ENCODE measurements around the gene PPP1R1C.

PPP1R1C gene

DNA sequence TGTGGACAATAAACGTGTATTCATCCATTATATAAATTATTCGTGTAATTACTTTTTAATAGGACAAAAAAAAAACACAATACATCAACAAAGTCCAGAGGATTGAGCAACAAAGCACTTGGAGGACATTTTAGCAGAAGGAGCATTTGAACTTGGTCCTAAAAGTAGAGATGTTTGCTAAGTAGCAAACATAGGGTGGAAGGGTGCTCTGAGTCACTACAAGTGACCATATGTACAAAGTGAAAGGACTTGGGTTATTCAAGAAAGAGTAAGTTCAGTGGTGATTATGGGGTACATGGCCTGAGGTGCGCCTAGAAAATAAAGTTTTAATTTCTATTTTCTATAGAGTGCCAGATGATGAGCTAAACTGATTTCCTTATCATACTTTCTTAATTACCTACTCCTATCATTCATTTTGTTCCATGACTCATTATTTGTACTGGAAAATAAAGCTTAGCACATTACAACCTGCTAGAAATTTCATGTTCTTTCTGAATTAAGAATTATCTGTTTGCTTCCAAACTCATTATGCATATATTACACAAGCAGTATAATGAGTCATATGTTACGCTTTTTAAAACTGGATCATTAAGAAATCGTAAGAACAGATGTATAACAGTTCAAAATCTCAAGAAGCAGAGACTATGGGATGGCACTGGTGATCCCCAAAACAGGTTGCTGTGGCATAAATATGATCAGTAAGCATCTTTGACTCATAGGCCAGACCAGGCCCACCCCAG is 13.1 kb upstream of the PPP1R1C start:
- TF ChIP-seq, protein P1, sequence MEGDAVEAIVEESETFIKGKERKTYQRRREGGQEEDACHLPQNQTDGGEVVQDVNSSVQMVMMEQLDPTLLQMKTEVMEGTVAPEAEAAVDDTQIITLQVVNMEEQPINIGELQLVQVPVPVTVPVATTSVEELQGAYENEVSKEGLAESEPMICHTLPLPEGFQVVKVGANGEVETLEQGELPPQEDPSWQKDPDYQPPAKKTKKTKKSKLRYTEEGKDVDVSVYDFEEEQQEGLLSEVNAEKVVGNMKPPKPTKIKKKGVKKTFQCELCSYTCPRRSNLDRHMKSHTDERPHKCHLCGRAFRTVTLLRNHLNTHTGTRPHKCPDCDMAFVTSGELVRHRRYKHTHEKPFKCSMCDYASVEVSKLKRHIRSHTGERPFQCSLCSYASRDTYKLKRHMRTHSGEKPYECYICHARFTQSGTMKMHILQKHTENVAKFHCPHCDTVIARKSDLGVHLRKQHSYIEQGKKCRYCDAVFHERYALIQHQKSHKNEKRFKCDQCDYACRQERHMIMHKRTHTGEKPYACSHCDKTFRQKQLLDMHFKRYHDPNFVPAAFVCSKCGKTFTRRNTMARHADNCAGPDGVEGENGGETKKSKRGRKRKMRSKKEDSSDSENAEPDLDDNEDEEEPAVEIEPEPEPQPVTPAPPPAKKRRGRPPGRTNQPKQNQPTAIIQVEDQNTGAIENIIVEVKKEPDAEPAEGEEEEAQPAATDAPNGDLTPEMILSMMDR (IDR thresholded peaks at IDR 0.05; ENCODE audit: low read depth, low read length) = no peak
- no peak for DNase-seq (ENCODE audit: extremely low read depth, low read depth)

DNA sequence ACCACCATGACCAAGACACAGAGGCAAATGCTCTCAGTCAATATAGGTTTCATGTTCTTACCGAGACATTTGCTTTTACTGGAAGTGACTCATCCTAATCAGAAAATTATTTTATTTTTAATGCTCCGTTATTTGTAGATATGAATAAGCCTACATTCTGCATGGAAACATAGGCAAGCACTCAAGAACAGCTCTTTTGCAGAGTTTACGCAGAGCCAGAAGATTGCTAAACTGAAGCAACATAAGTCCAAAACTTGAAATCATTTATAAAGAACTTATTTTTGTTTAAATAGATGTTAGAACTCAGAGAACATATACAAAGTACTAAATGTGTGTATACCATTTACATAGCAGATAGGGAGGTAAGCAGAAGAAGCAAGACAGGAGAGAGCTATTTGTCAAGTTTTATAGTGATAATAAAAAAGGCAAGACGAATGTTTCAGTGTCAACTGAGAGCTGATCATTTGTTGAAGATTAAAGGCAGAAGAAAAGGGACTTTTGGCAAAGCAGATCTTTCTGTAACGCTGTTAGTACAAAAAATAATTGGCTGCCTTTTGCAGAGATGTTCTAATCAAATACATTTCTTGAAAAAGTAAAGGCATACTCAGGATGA is 12.4 kb upstream of the PPP1R1C start:
- TF ChIP-seq, protein P1 (IDR thresholded peaks at IDR 0.05; ENCODE audit: low read depth, low read length) = no peak
- DNase-seq (ENCODE audit: extremely low read depth, low read depth) = no peak

DNA sequence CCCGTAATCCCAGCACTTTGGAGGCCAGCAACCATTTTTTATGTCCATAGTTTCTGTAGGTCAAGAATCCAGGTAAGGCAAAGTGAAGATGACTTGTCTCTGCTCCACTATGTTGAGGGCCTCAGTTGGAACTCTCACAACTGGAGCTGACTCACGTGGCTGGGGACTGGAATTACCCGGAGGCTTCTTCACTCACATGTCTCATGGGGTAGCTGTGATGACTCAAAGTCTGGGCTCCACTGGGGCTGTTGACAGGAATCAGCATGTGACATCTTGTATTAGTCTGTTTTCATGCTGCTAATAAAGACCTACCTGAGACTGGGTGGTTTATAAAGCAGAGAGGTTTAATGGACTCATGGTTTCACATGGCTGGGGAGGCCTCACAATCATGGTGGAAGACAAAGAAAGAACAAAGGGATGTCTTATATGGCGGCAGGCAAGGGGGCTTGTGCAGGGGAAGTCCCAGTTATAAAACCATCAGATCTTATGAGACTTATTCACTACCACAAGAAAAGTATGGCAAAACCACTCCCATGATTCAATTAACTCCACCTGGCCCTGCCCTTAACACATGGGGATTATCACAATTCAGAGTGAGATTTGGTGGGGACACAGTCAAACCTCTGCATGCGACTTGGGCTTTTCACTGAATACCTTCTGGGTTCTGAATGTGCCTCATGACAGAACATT is 7.8 kb upstream of the PPP1R1C start:
- TF ChIP-seq, protein P1 (IDR thresholded peaks at IDR 0.05; ENCODE audit: low read depth, low read length) = no peak
- no peak for DNase-seq (ENCODE audit: extremely low read depth, low read depth)

DNA sequence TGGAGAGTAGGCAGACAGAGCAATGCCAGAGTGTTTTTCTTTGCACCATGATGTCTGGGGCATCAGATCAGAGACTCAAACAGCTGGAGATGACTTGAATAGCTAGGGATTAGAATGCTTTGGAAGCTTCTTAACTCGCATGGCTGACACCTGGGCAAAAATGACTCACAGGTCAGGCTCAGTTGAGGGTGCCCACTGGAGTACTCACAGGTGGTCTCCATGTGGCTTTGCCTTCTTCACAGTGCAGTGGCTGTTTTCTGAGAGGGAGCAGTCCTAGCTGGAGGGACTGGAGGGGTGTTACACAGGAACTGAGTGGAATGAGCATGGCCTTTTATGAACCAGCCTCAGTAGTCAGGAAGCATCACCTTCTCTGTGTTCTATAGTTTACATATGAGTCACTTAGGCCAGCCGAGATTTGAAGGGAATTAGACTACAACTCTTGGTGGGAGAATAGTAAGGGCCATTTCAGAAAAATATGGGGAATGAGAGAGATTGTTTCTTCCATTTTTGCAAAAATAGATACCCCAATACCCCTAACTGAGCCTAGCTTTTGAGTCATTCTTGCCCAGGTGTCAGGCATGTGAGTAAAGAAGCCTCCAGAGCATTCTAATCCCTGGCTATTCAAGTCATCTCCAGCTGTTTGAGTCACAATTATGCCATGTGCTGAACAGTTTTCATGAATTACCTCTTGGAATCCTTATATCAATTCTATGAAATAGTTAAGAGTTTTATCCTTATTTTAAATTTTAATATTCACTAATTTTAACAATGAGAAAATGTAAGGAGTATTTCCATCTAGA is 7.1 kb upstream of the PPP1R1C start:
- TF ChIP-seq, protein P1 (IDR thresholded peaks at IDR 0.05; ENCODE audit: low read depth, low read length) = no peak

DNA sequence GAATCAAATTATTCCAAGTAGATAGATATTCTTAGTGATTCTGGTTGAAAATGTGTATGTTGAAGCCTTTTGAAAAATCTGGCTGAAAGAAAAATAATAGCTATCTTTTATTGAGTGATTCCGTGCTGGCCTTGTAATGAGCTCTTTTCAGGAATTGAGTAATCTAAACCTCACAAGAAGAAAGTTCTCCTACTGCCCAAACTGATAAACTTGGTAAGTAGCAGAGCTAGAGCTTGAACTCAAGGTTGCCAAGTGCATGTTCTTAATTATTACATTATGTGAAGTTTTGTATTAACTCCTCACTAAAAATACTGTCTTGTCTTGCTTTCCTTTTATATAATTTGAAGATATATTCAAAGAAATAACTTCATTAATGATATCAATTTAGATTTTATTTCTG is 1.6 kb upstream of the PPP1R1C start:
- TF ChIP-seq, protein P1 (IDR thresholded peaks at IDR 0.05; ENCODE audit: low read depth, low read length) = no peak
- DNase-seq (ENCODE audit: extremely low read depth, low read depth) = no peak

More for the DNA sequence above, 7.1 kb upstream of the PPP1R1C start:
- no peak for DNase-seq (ENCODE audit: extremely low read depth, low read depth)

DNA sequence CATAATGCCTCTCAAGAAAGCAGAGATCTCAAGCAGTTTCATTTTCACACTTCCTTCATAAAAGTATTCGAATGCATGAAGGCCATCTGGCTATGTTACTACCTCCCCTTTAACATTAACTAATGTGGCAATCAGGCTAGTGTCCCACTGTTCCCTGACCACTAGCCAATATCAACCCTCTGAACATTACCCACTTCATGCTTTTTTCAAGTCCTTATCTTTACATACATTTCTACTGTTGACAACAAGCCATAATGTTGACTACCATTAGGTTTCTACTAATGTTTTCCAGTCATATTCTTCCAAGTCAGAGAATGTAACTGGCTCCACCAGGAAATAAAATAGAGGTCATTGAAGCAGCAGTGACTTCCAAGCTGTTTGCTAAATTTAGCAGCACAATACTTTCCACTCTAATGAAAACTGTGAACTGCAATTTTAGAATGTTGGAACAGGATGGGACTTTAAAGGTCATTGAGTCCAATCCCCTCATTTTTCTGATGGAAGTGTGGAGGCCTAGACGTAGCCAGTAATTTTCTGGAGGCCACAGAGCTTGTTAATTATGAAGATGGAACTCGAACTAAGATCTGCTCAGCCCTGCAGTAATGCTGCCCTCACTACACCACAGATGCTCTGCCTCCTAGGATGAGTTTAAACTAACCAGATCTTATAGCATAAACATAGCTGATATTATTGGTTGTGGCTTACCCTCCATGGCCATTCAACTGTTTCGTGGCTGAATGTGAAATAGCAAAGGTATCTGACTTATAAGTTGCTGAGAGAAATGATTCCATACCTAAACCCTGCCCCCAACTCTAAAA is 630 bp upstream of the PPP1R1C start:
- TF ChIP-seq, protein P1 (IDR thresholded peaks at IDR 0.05; ENCODE audit: low read depth, low read length) = no peak
- no peak for DNase-seq (ENCODE audit: extremely low read depth, low read depth)
